T-helper 2 cell treated with Interferon-gamma antibody and Interleukin-4, amounts not matched to agents 100 ng/mL and 5 ng/mL, for 36 hours (primary cell): Measurements from ENCODE around the gene COG4. TPM values are rescaled to one million over a fixed set of nuclear protein-coding genes. Genes with fewer than 3 reads are reported as not detected.

Source experiments
- intact Hi-C: fragments of 100-400 bp; cut with micrococcal nuclease; formaldehyde crosslinking; loops from one replicate; pipeline ENCODE4 v1.15.1; 2023
- total RNA-seq: library from RNA; stranded (reverse); gene quantifications from 2 replicates; pipeline ENCODE4 v1.2.3, GENCODE V29; 2022

The COG4 gene
- total RNA-seq, 1 donor from 2014 or later, result 56.2 TPM

- intact Hi-C loops, result no loop called here
Measured at GRCh38 chr16:70463235-70463634, 60.1 kb downstream of the COG4 start.

- intact Hi-C loops, result no loop called here
Measured at GRCh38 chr16:70460737-70461261, 62.6 kb downstream of the COG4 start.

GRCh38 chr16:70457446-70458166 lies 65.7 kb downstream of the COG4 start:
- intact Hi-C loops, result no loop called here

GRCh38 chr16:70455910-70456309 lies 67.4 kb downstream of the COG4 start:
- intact Hi-C loops, result loop anchor here (2.0 kb wide), 1 partner anchor 67 kb away; the partner anchor contains the start of genes COG4 and SF3B3

- intact Hi-C loops, result loop anchor here (1.0 to 5.0 kb wide), 4 partner anchors 15 to 73 kb away; partner anchors contain the start of genes COG4, SF3B3 and ST3GAL2
Measured at GRCh38 chr16:70454222-70455034, 68.9 kb downstream of the COG4 start, which contains the start of gene FCSK. Gene FCSK (plus strand): TSS chr16:70454595. CDS start chr16:70463191, 8,596 bp downstream.

- intact Hi-C loops, result loop anchor here (1.0 to 5.0 kb wide), 4 partner anchors 15 to 73 kb away; partner anchors contain the start of genes COG4, SF3B3 and ST3GAL2
Measured at GRCh38 chr16:70453892-70454221, 69.5 kb downstream of the COG4 start.

GRCh38 chr16:70453117-70453891 lies 70.0 kb downstream of the COG4 start:
- intact Hi-C loops, result loop anchor here (5.0 kb wide), 1 partner anchor 51 kb away; no protein-coding TSS in a partner anchor

- intact Hi-C loops, result loop anchor here (5.0 kb wide), 1 partner anchor 49 kb away; no protein-coding TSS in a partner anchor
Measured at GRCh38 chr16:70451004-70451340, 72.4 kb downstream of the COG4 start.

GRCh38 chr16:70450142-70451003 lies 73.0 kb downstream of the COG4 start:
- intact Hi-C loops, result loop anchor here (5.0 kb wide), 1 partner anchor 48 kb away; no protein-coding TSS in a partner anchor

- intact Hi-C loops, result no loop called here
Measured at GRCh38 chr16:70448075-70448474, 75.3 kb downstream of the COG4 start.

GRCh38 chr16:70444249-70445063 lies 78.9 kb downstream of the COG4 start:
- intact Hi-C loops, result no loop called here

GRCh38 chr16:70442344-70442743 lies 81.0 kb downstream of the COG4 start:
- intact Hi-C loops, result no loop called here

- intact Hi-C loops, result no loop called here
Measured at GRCh38 chr16:70441406-70441990, 81.9 kb downstream of the COG4 start.

GRCh38 chr16:70440009-70440692 lies 83.2 kb downstream of the COG4 start:
- intact Hi-C loops, result no loop called here

- intact Hi-C loops, result loop anchor here (1.0 to 10.0 kb wide), 4 partner anchors 15 to 86 kb away; partner anchors contain the start of genes COG4, FCSK and SF3B3
Measured at GRCh38 chr16:70438969-70439862, 84.1 kb downstream of the COG4 start, which contains the start of gene ST3GAL2. Gene ST3GAL2 (minus strand): TSS chr16:70439100. CDS start chr16:70398530, 40,570 bp downstream.

GRCh38 chr16:70438585-70438968 lies 84.8 kb downstream of the COG4 start:
- intact Hi-C loops, result loop anchor here (10.0 kb wide), 1 partner anchor 86 kb away; the partner anchor contains the start of genes COG4 and SF3B3
